CD4-positive, alpha-beta T cell treated with Interleukin-15 for 1 hour (primary cell): ENCODE data around the gene THBD.

Experiments
- DNase-seq: peaks from one replicate; pipeline ENCODE4 v3.0.0-alpha.2; 2020

Gene THBD

GRCh38 chr20:23005776-23006175 lies 43.7 kb downstream of the THBD start:
- DNase-seq, result no peak

GRCh38 chr20:23003881-23004460 lies 45.5 kb downstream of the THBD start:
- no peak for DNase-seq

DNA sequence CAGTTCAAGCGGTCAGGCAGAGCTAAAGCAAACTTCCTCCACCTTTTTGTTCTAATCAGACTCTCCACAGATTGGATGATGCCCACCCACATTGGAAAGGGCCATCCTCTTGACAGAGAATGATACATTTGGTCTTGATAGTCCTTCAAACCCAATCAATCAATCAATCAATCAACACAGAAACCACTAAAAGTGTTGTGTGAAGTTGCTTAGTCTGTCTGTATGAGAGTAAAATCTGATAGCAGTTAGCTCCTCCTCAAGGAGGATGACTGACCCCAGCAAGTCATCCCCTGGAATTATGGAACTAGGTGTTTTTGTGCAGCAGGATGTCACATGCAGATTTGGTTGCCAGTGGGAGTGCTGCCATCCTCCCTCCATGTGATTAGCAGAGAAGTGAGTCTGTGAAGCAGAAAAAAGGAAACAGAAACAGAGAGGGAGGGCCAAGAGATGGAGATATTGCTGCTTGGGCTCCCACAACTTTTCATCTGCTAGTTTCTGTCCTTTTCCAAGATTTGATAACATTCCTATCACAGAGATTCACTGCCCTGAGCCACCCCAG lies 46.3 kb downstream of the THBD start:
- no peak for DNase-seq

DNA sequence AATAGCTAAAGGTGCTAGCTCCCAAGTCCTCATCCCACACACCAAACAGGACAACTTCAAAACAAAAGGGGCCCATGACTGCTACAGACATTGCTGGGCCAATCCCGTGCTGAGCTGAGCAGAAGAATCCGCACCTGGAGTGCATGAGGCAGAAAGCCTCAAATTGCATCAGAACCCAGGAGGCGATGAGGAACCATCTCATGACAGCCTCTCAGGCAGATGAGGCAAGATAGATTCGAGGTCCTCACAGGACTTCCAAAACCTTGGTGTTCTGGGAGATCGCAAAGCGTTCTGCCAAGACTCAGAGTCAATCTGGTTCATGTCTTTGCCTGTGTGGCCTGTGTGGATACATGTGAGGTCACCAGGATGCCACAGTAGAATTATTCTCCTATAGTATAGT lies 47.2 kb downstream of the THBD start:
- no peak for DNase-seq

DNA sequence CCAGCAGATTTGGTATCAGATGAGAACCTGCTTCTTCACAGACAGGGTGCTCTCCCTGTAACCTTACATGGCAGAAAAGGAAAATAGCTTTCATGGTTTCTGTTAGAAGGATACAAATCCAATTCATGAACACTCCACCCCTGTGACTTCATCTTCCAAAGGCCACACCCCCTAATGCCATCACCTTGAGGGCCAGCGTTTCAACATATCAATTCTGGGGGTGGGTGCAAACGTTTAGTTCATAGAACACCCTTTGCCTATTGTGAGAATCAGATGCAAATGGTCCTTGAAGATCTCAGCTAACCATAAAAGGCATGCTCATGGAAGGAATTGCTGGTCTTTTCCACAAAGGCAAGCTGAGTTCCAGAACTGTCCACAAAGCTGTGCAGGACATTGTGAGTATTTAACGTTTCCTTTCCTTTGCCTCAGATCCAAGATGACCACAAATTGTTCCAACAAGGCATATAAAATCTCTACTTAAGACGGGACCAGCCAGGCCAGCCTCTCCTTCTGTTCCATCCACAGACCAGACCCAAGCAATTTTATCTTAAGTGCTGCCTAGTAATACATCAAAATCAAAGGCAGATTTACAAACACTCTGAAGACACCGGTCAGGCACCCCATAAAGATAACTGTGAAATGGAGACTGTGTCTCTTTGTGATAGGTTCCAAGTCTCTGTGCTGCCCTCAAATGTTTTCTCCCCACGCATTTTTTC lies 49.1 kb downstream of the THBD start:
- no peak for DNase-seq

DNA sequence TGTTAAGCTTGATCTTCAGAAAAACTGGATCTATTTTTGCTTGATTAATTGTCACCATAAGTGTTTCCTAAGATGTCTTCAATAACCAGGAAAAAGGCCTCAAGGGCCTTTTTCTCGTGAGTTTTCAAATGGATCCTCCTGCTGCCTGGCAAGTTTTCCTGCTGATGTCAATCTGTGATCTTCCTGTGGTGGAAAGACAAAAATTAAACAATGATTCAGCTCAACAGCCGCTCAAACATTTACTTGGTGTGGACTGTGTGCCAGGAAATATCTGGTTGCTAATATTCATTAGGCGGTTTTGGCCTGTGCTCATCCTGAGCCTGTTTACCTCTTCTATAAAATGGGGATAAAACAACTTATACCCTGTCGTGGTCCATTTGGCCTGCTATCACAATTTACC lies 49.7 kb downstream of the THBD start:
- DNase-seq, result no peak

GRCh38 chr20:22998476-22998875 lies 51.0 kb downstream of the THBD start:
- no peak for DNase-seq

GRCh38 chr20:22995923-22996322 lies 53.5 kb downstream of the THBD start:
- no peak for DNase-seq
